ENCODE data around the gene PLEKHB1. TPM values are rescaled to one million over a fixed set of nuclear protein-coding genes. Genes with fewer than 3 reads are reported as not detected.

Gene PLEKHB1
- total and polyA plus RNA-seq, 12 donors, result 0.71 to 44.8 (median 14.3) TPM

DNA sequence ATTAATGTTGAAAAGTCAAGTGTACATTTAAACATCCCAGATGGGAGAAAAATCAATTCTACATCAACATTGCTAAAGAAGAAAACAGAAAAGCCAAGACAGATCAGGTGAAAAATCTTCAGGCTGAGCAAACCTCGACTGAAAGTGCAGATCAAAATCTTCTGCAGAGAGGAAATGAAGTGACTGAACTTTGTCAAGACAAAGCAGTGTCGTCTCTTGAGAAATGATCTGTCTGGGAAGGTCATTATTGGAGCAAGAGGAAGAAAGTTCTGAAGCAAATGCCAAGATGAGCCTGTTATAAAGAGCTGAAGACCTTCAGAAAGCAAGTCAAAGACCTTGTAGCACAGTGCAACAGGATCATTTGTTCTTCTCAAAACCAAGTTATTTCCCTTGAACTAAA, 5.8 kb upstream of the PLEKHB1 start:
- TF ChIP-seq, protein P1, sequence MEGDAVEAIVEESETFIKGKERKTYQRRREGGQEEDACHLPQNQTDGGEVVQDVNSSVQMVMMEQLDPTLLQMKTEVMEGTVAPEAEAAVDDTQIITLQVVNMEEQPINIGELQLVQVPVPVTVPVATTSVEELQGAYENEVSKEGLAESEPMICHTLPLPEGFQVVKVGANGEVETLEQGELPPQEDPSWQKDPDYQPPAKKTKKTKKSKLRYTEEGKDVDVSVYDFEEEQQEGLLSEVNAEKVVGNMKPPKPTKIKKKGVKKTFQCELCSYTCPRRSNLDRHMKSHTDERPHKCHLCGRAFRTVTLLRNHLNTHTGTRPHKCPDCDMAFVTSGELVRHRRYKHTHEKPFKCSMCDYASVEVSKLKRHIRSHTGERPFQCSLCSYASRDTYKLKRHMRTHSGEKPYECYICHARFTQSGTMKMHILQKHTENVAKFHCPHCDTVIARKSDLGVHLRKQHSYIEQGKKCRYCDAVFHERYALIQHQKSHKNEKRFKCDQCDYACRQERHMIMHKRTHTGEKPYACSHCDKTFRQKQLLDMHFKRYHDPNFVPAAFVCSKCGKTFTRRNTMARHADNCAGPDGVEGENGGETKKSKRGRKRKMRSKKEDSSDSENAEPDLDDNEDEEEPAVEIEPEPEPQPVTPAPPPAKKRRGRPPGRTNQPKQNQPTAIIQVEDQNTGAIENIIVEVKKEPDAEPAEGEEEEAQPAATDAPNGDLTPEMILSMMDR (IDR thresholded peaks at IDR 0.05), result no peak

DNA sequence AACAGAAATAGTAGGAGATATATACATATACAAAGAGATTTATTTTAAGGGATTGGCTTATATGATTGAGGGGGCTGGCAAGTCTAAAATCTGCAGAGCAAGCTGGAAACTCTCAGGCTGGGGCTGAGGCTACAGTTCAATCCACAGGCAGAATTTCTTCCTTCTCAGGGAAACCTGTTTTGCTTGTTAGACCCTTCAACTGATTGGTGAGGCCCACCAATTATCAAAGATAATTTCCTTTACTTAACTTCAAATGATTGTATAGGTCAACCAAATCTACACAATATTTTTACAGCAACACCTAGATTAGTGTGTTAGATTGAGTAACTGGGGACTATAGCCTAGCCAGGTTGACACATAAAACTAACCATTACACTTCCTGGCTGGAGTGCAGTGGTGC, 4.7 kb upstream of the PLEKHB1 start:
- H3K9me3 ChIP-seq, result no peaks in the 10 kb centered on the region
- TF ChIP-seq, protein P1 (IDR thresholded peaks at IDR 0.05), result no peak
- no peak for ATAC-seq

More for the DNA sequence above, 5.8 kb upstream of the PLEKHB1 start:
- 31 to 40% methylated on average over 2 of the region's 2 CpGs for WGBS, 2 donors
- Histone ChIP-seq H3K27me3 (peaks cover 0 to 15% (median 2%) of the 10 kb centered on the region in 7 donors), H3K9me3 (no peaks in the 10 kb centered on the region), H3K36me3 (no peaks in the 10 kb centered on the region), H3K4me1 (peaks cover 0 to 13% (median 2%) of the 10 kb centered on the region in 9 donors), H3K27ac (no peak overlapping the region), H3K4me3 (no peak overlapping the region)
- intact Hi-C loops (cut with DNase I), result no loop called here
- ATAC-seq, result no peak
- no peak for DNase-seq

GRCh38 chr11:73645121-73645969, 1.0 kb upstream of the PLEKHB1 start:
- no peaks in the 10 kb centered on the region for H3K36me3 ChIP-seq
- ATAC-seq (no peak), DNase-seq (no peak)
- intact Hi-C loops (cut with DNase I), result no loop called here
- TF ChIP-seq, protein P1 (IDR thresholded peaks at IDR 0.05), result no peak
- 44 to 50% methylated on average over 16 of the region's 16 CpGs for WGBS, 2 donors
- H3K4me1 ChIP-seq, result peaks cover 0 to 32% (median 12%) of the 10 kb centered on the region in 9 donors
- H3K27ac ChIP-seq, result no peak overlapping the region
- H3K9me3 ChIP-seq, result no peaks in the 10 kb centered on the region
- H3K4me3 ChIP-seq, result peak overlapping the region in 5 of 10 donors; percentile 4 to 21 (median 12)
- peaks cover 0 to 15% (median 3%) of the 10 kb centered on the region in 7 donors for H3K27me3 ChIP-seq

More for the DNA sequence above, 4.7 kb upstream of the PLEKHB1 start:
- intact Hi-C loops (cut with DNase I), result no loop called here
- Histone ChIP-seq H3K36me3 (no peaks in the 10 kb centered on the region), H3K4me1 (peaks cover 0 to 20% (median 7%) of the 10 kb centered on the region in 9 donors), H3K27ac (no peak overlapping the region), H3K4me3 (no peak overlapping the region), H3K27me3 (peaks cover 0 to 15% (median 3%) of the 10 kb centered on the region in 7 donors)
- DNase-seq, result no peak

DNA sequence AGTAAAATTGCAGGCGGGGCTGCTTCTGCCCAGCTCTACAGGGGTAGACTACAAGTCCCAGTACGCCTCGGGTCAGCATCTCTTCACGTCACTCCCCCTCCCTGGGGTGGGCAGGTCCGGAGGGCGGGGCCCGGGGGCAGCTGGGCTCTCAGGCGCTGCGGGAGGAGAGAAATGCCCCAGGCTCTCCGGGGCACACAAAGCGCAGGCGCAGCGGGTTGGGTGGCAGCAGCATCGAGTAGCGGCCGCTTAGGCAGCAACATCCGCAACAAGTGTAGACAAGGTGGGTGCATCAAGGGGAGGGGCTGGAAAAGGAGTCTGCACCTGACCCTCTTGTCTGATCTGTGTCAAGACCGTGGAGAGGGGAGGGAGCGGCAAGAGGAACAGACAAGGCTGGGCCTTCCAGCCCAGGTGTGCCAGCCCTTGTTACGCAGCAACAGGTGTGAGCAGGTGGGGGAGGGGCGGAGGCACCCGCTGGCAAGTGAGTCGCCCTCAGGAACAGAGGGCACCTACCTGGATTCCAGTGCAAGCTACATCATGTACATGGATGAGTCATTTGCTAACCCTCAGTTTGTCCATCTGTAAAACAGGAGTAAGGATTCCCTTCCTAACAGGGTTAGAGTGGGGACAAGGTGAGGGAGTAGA, 1.2 kb downstream of the PLEKHB1 start:
- WGBS, 2 donors, result 15% methylated on average over 22 to 23 of the region's 23 CpGs
- Histone ChIP-seq H3K27me3 (peaks cover 0 to 15% (median 3%) of the 10 kb centered on the region in 7 donors), H3K4me3 (peak overlapping the region in 8 of 10 donors; percentile 1 to 48 (median 36)), H3K27ac (peak overlapping the region in 2 of 10 donors; percentile 9 to 20), H3K4me1 (peaks cover 0 to 33% (median 17%) of the 10 kb centered on the region in 9 donors), H3K36me3 (no peaks in the 10 kb centered on the region), H3K9me3 (no peaks in the 10 kb centered on the region)
- TF ChIP-seq, protein P1 (IDR thresholded peaks at IDR 0.05), result no peak
- DNase-seq (peak; percentile 89 to 90), ATAC-seq (peak; percentile 96 to 99 (median 96))
- intact Hi-C loops (cut with DNase I), result no loop called here
